Keratinocyte (primary cell): Measurements from ENCODE around the gene CTDSPL. TPM values are rescaled to one million over a fixed set of nuclear protein-coding genes. Genes with fewer than 3 reads are reported as not detected.

Experiments
- DNase-seq: peaks from one replicate; pipeline ENCODE4 v3.0.0-alpha.2; 2011; ENCODE audit warnings: low read depth, missing footprints, low spot score
- FAIRE-seq: peaks from 2 replicates; lab custom pipeline; 2011; peaks lifted over from hg19 to GRCh38; lab: Jason Lieb, UNC
- H2AFZ ChIP-seq: 2 replicates; pipeline ENCODE4 v1.6.0; 2012; ENCODE audit warnings: low read length, control low read depth, inconsistent platforms; ENCODE audit not compliant: control insufficient read depth
- H3K27ac ChIP-seq: 2 replicates; pipeline ENCODE4 v1.5.1; 2011; ENCODE audit warnings: low read length; ENCODE audit not compliant: control insufficient read depth, insufficient read depth
- H3K27me3 ChIP-seq: 3 replicates; pipeline ENCODE4 v1.6.0; 2011; ENCODE audit warnings: low read length; ENCODE audit not compliant: control insufficient read depth, insufficient read depth; ENCODE audit errors: extremely low read depth
- H3K36me3 ChIP-seq, 2 experiments: 2 replicates in 1 of 2; 3 replicates in 1 of 2; pipeline ENCODE4 v1.5.1; 2011; ENCODE audit warnings: low read length in 2 of 2, mild to moderate bottlenecking in 1 of 2; ENCODE audit not compliant: control insufficient read depth in 2 of 2, insufficient read depth in 2 of 2; ENCODE audit errors: extremely low read depth in 1 of 2
- H3K4me1 ChIP-seq: 3 replicates; pipeline ENCODE4 v1.5.1; 2011; ENCODE audit warnings: low read length; ENCODE audit not compliant: control insufficient read depth, insufficient read depth; ENCODE audit errors: extremely low read depth
- H3K4me2 ChIP-seq: 3 replicates; pipeline ENCODE4 v1.6.0; 2011; ENCODE audit warnings: low read depth, low read length; ENCODE audit not compliant: control insufficient read depth, insufficient read depth; ENCODE audit errors: extremely low read depth
- H3K4me3 ChIP-seq, 3 experiments: fragments of 200-600 bp in 1 of 3; sonication (generic) in 1 of 3; 2 replicates in 2 of 3; 3 replicates in 1 of 3; pipeline ENCODE4 v1.5.1; 2011 to 2016; ENCODE audit warnings: low read length in 3 of 3, mild to moderate bottlenecking in 3 of 3, control low read depth in 2 of 3, inconsistent platforms in 1 of 3, low read depth in 1 of 3, mixed read lengths in 1 of 3, mixed run types in 1 of 3, moderate library complexity in 1 of 3; ENCODE audit not compliant: control insufficient read depth in 2 of 3, insufficient read depth in 2 of 3; ENCODE audit errors: extremely low read depth in 1 of 3
- H3K79me2 ChIP-seq: 2 replicates; pipeline ENCODE4 v1.6.0; 2012; ENCODE audit warnings: low read length; ENCODE audit not compliant: control insufficient read depth, insufficient read depth
- H3K9ac ChIP-seq: 3 replicates; pipeline ENCODE4 v1.6.0; 2011; ENCODE audit warnings: low read length; ENCODE audit not compliant: control insufficient read depth, insufficient read depth; ENCODE audit errors: extremely low read depth
- H3K9me1 ChIP-seq: 3 replicates; pipeline ENCODE4 v1.6.0; 2011; ENCODE audit warnings: low read length; ENCODE audit not compliant: control insufficient read depth, insufficient read depth; ENCODE audit errors: extremely low read depth
- H3K9me3 ChIP-seq: 2 replicates; pipeline ENCODE4 v1.5.1; 2012; ENCODE audit warnings: low read depth, low read length; ENCODE audit not compliant: control insufficient read depth
- H4K20me1 ChIP-seq: 3 replicates; pipeline ENCODE4 v1.6.0; 2011; ENCODE audit warnings: low read length; ENCODE audit not compliant: control insufficient read depth, insufficient read depth; ENCODE audit errors: extremely low read depth
- CTCF ChIP-seq, 3 experiments: IDR thresholded peaks in 1 of 3; conservative IDR thresholded peaks in 1 of 3; optimal IDR thresholded peaks in 1 of 3; 2 replicates in 2 of 3; 3 replicates in 1 of 3; pipeline versions ENCODE3 to v1.5.1; 2011; ENCODE audit warnings: low read length in 3 of 3, mild to moderate bottlenecking in 3 of 3, moderate library complexity in 2 of 3, control low read depth in 1 of 3, inconsistent platforms in 1 of 3; ENCODE audit not compliant: insufficient read depth in 2 of 3; ENCODE audit errors: extremely low read depth in 1 of 3
- EZH2 ChIP-seq: IDR thresholded peaks from one replicate; pipeline ENCODE4 v1.6.1; 2012; ENCODE audit warnings: inconsistent platforms, mild to moderate bottlenecking, low read length, moderate library complexity
- dilution Hi-C: fragments of 300-500 bp; cut with MboI; formaldehyde crosslinking; loops from one replicate; pipeline ENCODE4 v1.7.0; 2020; ENCODE audit warnings: low sequenced_read_pairs; ENCODE audit not compliant: extremely low pct_ligation_motif_present
- polyA plus RNA-seq, 5 experiments: library from polyadenylated mRNA; depleted of rRNA in 3 of 5; stranded (reverse) in 3 of 5; stranded (forward) in 1 of 5; unstranded in 1 of 5; fragments of >200 nt; gene quantifications; 1 replicate in 1 of 5; 2 replicates in 3 of 5; 3 replicates in 1 of 5; pipeline versions ENCODE4 v1.2.1 to v1.2.3, GENCODE V29; 2011 to 2012; ENCODE audit warnings: missing spikeins in 2 of 5, low read depth in 1 of 5, low replicate concordance in 1 of 5

The CTDSPL gene
- polyA plus RNA-seq, 1 donor (not counting 4 experiments of a cell fraction or from before 2014, with no cell fraction given), result 83.2 TPM

- Histone ChIP-seq H3K4me3 (no peak overlapping the region), H3K4me2 (no peak overlapping the region), H3K27ac (no peak overlapping the region), H3K79me2 (peaks cover 82% of the 10 kb centered on the region), H3K4me1 (peaks cover 6% of the 10 kb centered on the region), H3K36me3 (no peaks in the 10 kb centered on the region), H2AFZ (no peak overlapping the region), H3K9me3 (no peaks in the 10 kb centered on the region), H3K27me3 (no peaks in the 10 kb centered on the region), H3K9ac (no peak overlapping the region), H4K20me1 (peaks cover 3% of the 10 kb centered on the region), H3K9me1 (peaks cover 3% of the 10 kb centered on the region)
- TF ChIP-seq CTCF (optimal IDR thresholded peaks at IDR 0.05 in 1 of 3, IDR thresholded peaks at IDR 0.05 in 1 of 3, conservative IDR thresholded peaks at IDR 0.05 in 1 of 3; ENCODE audit: extremely low read depth in 1 of 3, insufficient read depth in 2 of 3, low read length in 3 of 3) (no peak), EZH2 (no peak)
- dilution Hi-C loops, result no loop called here
- FAIRE-seq, result peak; percentile 48
- no peak for DNase-seq
These were observed 25.4 kb downstream of the CTDSPL start for GRCh38 chr3:37887062-37887461.

- Histone ChIP-seq H3K27ac (no peak overlapping the region), H3K27me3 (no peaks in the 10 kb centered on the region), H3K4me2 (no peak overlapping the region), H3K4me1 (peaks cover 6% of the 10 kb centered on the region), H3K4me3 (no peak overlapping the region), H3K9ac (no peak overlapping the region), H4K20me1 (peaks cover 3% of the 10 kb centered on the region), H2AFZ (no peak overlapping the region), H3K9me3 (no peaks in the 10 kb centered on the region), H3K9me1 (peaks cover 3% of the 10 kb centered on the region), H3K36me3 (no peaks in the 10 kb centered on the region), H3K79me2 (peaks cover 86% of the 10 kb centered on the region)
- FAIRE-seq (no peak), DNase-seq (no peak)
- dilution Hi-C loops, result no loop called here
- TF ChIP-seq EZH2, result no peak
- TF ChIP-seq CTCF (optimal IDR thresholded peaks at IDR 0.05 in 1 of 3, IDR thresholded peaks at IDR 0.05 in 1 of 3, conservative IDR thresholded peaks at IDR 0.05 in 1 of 3; ENCODE audit: extremely low read depth in 1 of 3, insufficient read depth in 2 of 3, low read length in 3 of 3), result no peak
These were observed 26.1 kb downstream of the CTDSPL start for GRCh38 chr3:37887824-37888223.
